B cell (primary cell): Measurements from ENCODE around the gene FGF10. TPM values are rescaled to one million over a fixed set of nuclear protein-coding genes. Genes with fewer than 3 reads are reported as not detected.

ENCODE experiments used
- ATAC-seq: fragments of 200-7000 bp; cut with Tn5 transposase; one replicate; pipeline ENCODE4 v1.10.0; 2021; ENCODE audit warnings: low read depth, mild to moderate bottlenecking, moderate number of reproducible peaks, moderate library complexity
- CTCF ChIA-PET: fragments of 350-600 bp; sonication (Branson Sonifier 250); formaldehyde crosslinking; loops from one replicate; lab custom pipeline; 2021; ENCODE audit warnings: antibody characterized with exemption, inconsistent platforms; lab: Charles Lee
- POLR2A ChIA-PET: fragments of 350-600 bp; sonication (Branson Sonifier 250); formaldehyde crosslinking; loops from one replicate; lab custom pipeline; 2021; ENCODE audit warnings: antibody characterized with exemption; lab: Charles Lee
- DNase-seq: peaks from one replicate; pipeline ENCODE4 v3.0.0; 2013
- H2AFZ ChIP-seq: 2 replicates; pipeline ENCODE4 v1.6.1; 2012; ENCODE audit warnings: mild to moderate bottlenecking, low read depth, low read length; ENCODE audit not compliant: insufficient read depth, poor library complexity, severe bottlenecking
- H3K27ac ChIP-seq, 2 donors: 1 replicate in 1 of 2; 2 replicates in 1 of 2; pipeline ENCODE4 v1.5.1; 2012 to 2013; ENCODE audit warnings: low read length in 2 of 2, mild to moderate bottlenecking in 2 of 2, moderate library complexity in 1 of 2
- H3K27me3 ChIP-seq, 4 experiments: fragments of 200-600 bp in 1 of 4; sonication (generic) in 1 of 4; replicated peaks in 1 of 4; 1 replicate in 2 of 4; 2 replicates in 2 of 4; pipeline versions ENCODE4 v1.6.1 to v1.7.0; 2013 to 2016; ENCODE audit warnings: low read length in 3 of 4, mild to moderate bottlenecking in 2 of 4, mixed read lengths in 1 of 4, moderate library complexity in 1 of 4; ENCODE audit not compliant: insufficient read depth in 4 of 4, control insufficient read depth in 3 of 4; ENCODE audit errors: control extremely low read depth in 1 of 4
- H3K36me3 ChIP-seq, 2 experiments: replicated peaks in 1 of 2; 1 replicate in 1 of 2; 2 replicates in 1 of 2; pipeline versions ENCODE4 v1.6.1 to v1.7.1; 2013; ENCODE audit warnings: low read length in 1 of 2; ENCODE audit not compliant: insufficient read depth in 2 of 2, control insufficient read depth in 1 of 2; ENCODE audit errors: control extremely low read depth in 1 of 2, extremely low read depth in 1 of 2
- H3K4me1 ChIP-seq, 2 donors: fragments of 200-600 bp in 1 of 2; sonication (generic) in 1 of 2; 1 replicate in 1 of 2; 2 replicates in 1 of 2; pipeline versions ENCODE4 v1.5.1 to v1.6.1; 2013 to 2017; ENCODE audit warnings: low read length in 2 of 2; ENCODE audit not compliant: control insufficient read depth in 2 of 2, insufficient read depth in 2 of 2
- H3K4me2 ChIP-seq: replicated peaks from 2 replicates; pipeline ENCODE3; 2012; ENCODE audit warnings: mild to moderate bottlenecking, low read depth, low read length; ENCODE audit not compliant: poor library complexity, severe bottlenecking
- H3K4me3 ChIP-seq, 5 experiments: fragments of 200-600 bp in 1 of 5; sonication (generic) in 1 of 5; 1 replicate in 3 of 5; 2 replicates in 2 of 5; pipeline versions ENCODE4 v1.5.1 to v1.7.0; 2011 to 2016; ENCODE audit warnings: low read length in 4 of 5, mild to moderate bottlenecking in 4 of 5, low read depth in 2 of 5, control low read depth in 1 of 5, moderate library complexity in 1 of 5; ENCODE audit not compliant: insufficient read depth in 1 of 5; ENCODE audit errors: control extremely low read depth in 1 of 5, extremely low read depth in 1 of 5
- H3K79me2 ChIP-seq: fragments of 200-600 bp; sonication (generic); one replicate; pipeline ENCODE4 v1.6.0; 2016; ENCODE audit warnings: low read length; ENCODE audit not compliant: control insufficient read depth, insufficient read depth
- H3K9ac ChIP-seq: fragments of 200-600 bp; sonication (generic); 2 replicates; pipeline ENCODE4 v1.6.1; 2017; ENCODE audit warnings: mild to moderate bottlenecking, low read length, moderate library complexity
- H3K9me3 ChIP-seq, 3 donors: one replicate each; pipeline versions ENCODE4 v1.6.1 to v1.7.1; 2013; ENCODE audit warnings: low read length in 2 of 3; ENCODE audit not compliant: control insufficient read depth in 2 of 3, insufficient read depth in 1 of 3; ENCODE audit errors: control extremely low read depth in 1 of 3
- H4K20me1 ChIP-seq: 2 replicates; pipeline ENCODE4 v1.6.0; 2012; ENCODE audit warnings: mild to moderate bottlenecking, low read length; ENCODE audit not compliant: insufficient read depth, control insufficient read depth, poor library complexity, severe bottlenecking
- H3K27ac Mint-ChIP-seq: one replicate; pipeline ENCODE4 v1.8.0; 2021; ENCODE audit warnings: mixed read lengths
- H3K27me3 Mint-ChIP-seq: one replicate; pipeline ENCODE4 v1.8.0; 2021; ENCODE audit warnings: mixed read lengths
- H3K4me1 Mint-ChIP-seq: one replicate; pipeline ENCODE4 v1.8.0; 2021; ENCODE audit warnings: mixed read lengths
- H3K4me3 Mint-ChIP-seq: one replicate; pipeline ENCODE4 v1.8.0; 2021; ENCODE audit warnings: mixed read lengths
- H3K9me3 Mint-ChIP-seq: one replicate; pipeline ENCODE4 v1.8.0; 2022; ENCODE audit warnings: mixed read lengths; ENCODE audit not compliant: insufficient read depth
- CTCF ChIP-seq: fragments of 200-600 bp; IDR thresholded peaks from one replicate; pipeline ENCODE4 v1.8.0; 2022; ENCODE audit warnings: antibody characterized with exemption, mild to moderate bottlenecking
- EZH2 ChIP-seq: IDR thresholded peaks from 2 replicates; pipeline ENCODE4 v1.6.1; 2012; ENCODE audit warnings: borderline replicate concordance, low read depth, mild to moderate bottlenecking, moderate library complexity, low read length; ENCODE audit not compliant: insufficient read depth, poor library complexity, severe bottlenecking
- whole genome bisulfite sequencing: methylation state at CpG from one replicate; pipeline ENCODE4 v1.1.5; 2013; ENCODE audit warnings: missing lambda C conversion rate; ENCODE audit not compliant: insufficient coverage; 5-methylcytosine and 5-hydroxymethylcytosine counted together
- intact Hi-C: fragments of 100-400 bp; cut with micrococcal nuclease; formaldehyde crosslinking; loops from one replicate; pipeline ENCODE4 v1.10.0; 2022
- polyA plus RNA-seq: library from polyadenylated mRNA; depleted of rRNA; stranded (reverse); fragments of >200 nt; gene quantifications from 2 replicates; pipeline ENCODE4 v1.2.3, GENCODE V29; 2012
- total RNA-seq, 2 donors: library from RNA; stranded (reverse); fragments of 120-200 nt in 1 of 2; gene quantifications; 1 replicate in 1 of 2; 2 replicates in 1 of 2; pipeline versions ENCODE4 v1.2.3 to v1.2.4, GENCODE V29; 2013 to 2022

FGF10 gene
- total and polyA plus RNA-seq, 2 donors (not counting 1 experiment from before 2014, with no cell fraction given): not detected

GRCh38 chr5:44361342-44362001 is 27.7 kb downstream of the FGF10 start:
- no peak overlapping the region for H3K4me2 ChIP-seq
- no peaks in the 10 kb centered on the region for H3K9me3 ChIP-seq
- H3K36me3 ChIP-seq: no peaks in the 10 kb centered on the region
- H3K4me1 ChIP-seq: no peaks in the 10 kb centered on the region
- TF ChIP-seq EZH2: no peak
- TF ChIP-seq CTCF: no peak
- ChIA-PET POLR2A (no interaction called here), CTCF (no interaction called here)
- DNase-seq (no peak), ATAC-seq (no peak)
- no peak overlapping the region for H3K27ac ChIP-seq
- no peaks in the 10 kb centered on the region for H3K79me2 ChIP-seq
- H2AFZ ChIP-seq: no peak overlapping the region
- Mint-ChIP-seq H3K4me3 (no peak overlapping the region), H3K27me3 (no peaks in the 10 kb centered on the region), H3K4me1 (no peaks in the 10 kb centered on the region), H3K27ac (no peak overlapping the region), H3K9me3 (no peaks in the 10 kb centered on the region)
- no peak overlapping the region for H3K9ac ChIP-seq
- no peaks in the 10 kb centered on the region for H3K27me3 ChIP-seq
- intact Hi-C loops: no loop called here
- H3K4me3 ChIP-seq: no peak overlapping the region
- WGBS: 83% methylated on average over 1 of the region's 1 CpG
- H4K20me1 ChIP-seq: no peaks in the 10 kb centered on the region

- H3K27me3 ChIP-seq: no peaks in the 10 kb centered on the region
- Mint-ChIP-seq H3K27ac (no peak overlapping the region), H3K4me1 (no peaks in the 10 kb centered on the region), H3K9me3 (no peaks in the 10 kb centered on the region), H3K4me3 (no peak overlapping the region), H3K27me3 (no peaks in the 10 kb centered on the region)
- no peaks in the 10 kb centered on the region for H3K36me3 ChIP-seq
- H4K20me1 ChIP-seq: no peaks in the 10 kb centered on the region
- ChIA-PET CTCF (no interaction called here), POLR2A (no interaction called here)
- no peak overlapping the region for H3K4me3 ChIP-seq
- H3K27ac ChIP-seq: no peak overlapping the region
- H2AFZ ChIP-seq: no peak overlapping the region
- H3K4me1 ChIP-seq: no peaks in the 10 kb centered on the region
- H3K9me3 ChIP-seq: no peaks in the 10 kb centered on the region
- no peak overlapping the region for H3K4me2 ChIP-seq
- H3K79me2 ChIP-seq: no peaks in the 10 kb centered on the region
- no peak for ATAC-seq
- TF ChIP-seq CTCF (no peak), EZH2 (no peak)
- intact Hi-C loops: no loop called here
- no peak overlapping the region for H3K9ac ChIP-seq
- DNase-seq: no peak
These were observed 28.3 kb downstream of the FGF10 start for GRCh38 chr5:44360919-44361318.
